Endothelial cell of umbilical vein (primary cell): ENCODE results near the gene FLRT3. TPM values are rescaled to one million over a fixed set of nuclear protein-coding genes. Genes with fewer than 3 reads are reported as not detected.

Experiments
- BruUV-seq: library from RNA; stranded (reverse); fragments of 400-500 nt; replicated peaks from 2 replicates; lab custom pipeline; 2021; lab: Mats Ljungman, UMichigan
- CTCF ChIA-PET: fragments of 300-600, 350-600 bp; sonication (Branson Sonifier 250); formaldehyde crosslinking; loops from one replicate; lab custom pipeline; 2021; ENCODE audit warnings: antibody characterized with exemption, inconsistent platforms; lab: Charles Lee
- POLR2A ChIA-PET: fragments of 300-600, 350-600 bp; sonication (Branson Sonifier 250); formaldehyde crosslinking; loops from one replicate; lab custom pipeline; 2021; ENCODE audit warnings: antibody characterized with exemption, inconsistent platforms; lab: Charles Lee
- DNase-seq: peaks from one replicate; pipeline ENCODE4 v3.0.0-alpha.2; 2011; ENCODE audit warnings: low read depth, low spot score
- FAIRE-seq: peaks from 2 replicates; lab custom pipeline; 2011; peaks lifted over from hg19 to GRCh38; lab: Jason Lieb, UNC
- H2AFZ ChIP-seq: 2 replicates; pipeline ENCODE4 v1.6.0; 2012; ENCODE audit warnings: low read depth, low read length, control low read depth, inconsistent platforms
- H3K27ac ChIP-seq: 2 replicates; pipeline ENCODE4 v1.5.1; 2011; ENCODE audit warnings: low read depth, mild to moderate bottlenecking, control low read depth, low read length, moderate library complexity; ENCODE audit not compliant: insufficient read depth
- H3K27me3 ChIP-seq, 2 experiments: 2 replicates each; pipeline versions ENCODE4 v1.6.0 to v1.6.1; 2011; ENCODE audit warnings: low read length in 2 of 2, mixed read lengths in 1 of 2; ENCODE audit not compliant: control insufficient read depth in 2 of 2, insufficient read depth in 2 of 2
- H3K36me3 ChIP-seq, 2 experiments: 2 replicates in 1 of 2; 3 replicates in 1 of 2; pipeline ENCODE4 v1.5.1; 2011; ENCODE audit warnings: low read length in 2 of 2, mild to moderate bottlenecking in 1 of 2, moderate library complexity in 1 of 2; ENCODE audit not compliant: control insufficient read depth in 2 of 2, insufficient read depth in 2 of 2; ENCODE audit errors: extremely low read depth in 1 of 2
- H3K4me1 ChIP-seq: 3 replicates; pipeline ENCODE4 v1.5.1; 2011; ENCODE audit warnings: mild to moderate bottlenecking, low read length; ENCODE audit not compliant: control insufficient read depth, insufficient read depth; ENCODE audit errors: extremely low read depth
- H3K4me2 ChIP-seq: 2 replicates; pipeline ENCODE4 v1.6.1; 2011; ENCODE audit warnings: low read length, control low read depth, mixed read lengths; ENCODE audit not compliant: insufficient read depth
- H3K4me3 ChIP-seq, 3 experiments: fragments of 200-600 bp in 1 of 3; sonication (generic), shearing (Covaris generic) in 1 of 3; replicated peaks in 1 of 3; 2 replicates each; pipeline ENCODE4 v1.5.1; 2011 to 2016; ENCODE audit warnings: control low read depth in 3 of 3, low read length in 3 of 3, mild to moderate bottlenecking in 2 of 3, inconsistent platforms in 1 of 3, low read depth in 1 of 3, moderate library complexity in 1 of 3; ENCODE audit not compliant: insufficient read depth in 1 of 3
- H3K79me2 ChIP-seq: 2 replicates; pipeline ENCODE4 v1.6.0; 2012; ENCODE audit warnings: low read length, inconsistent platforms; ENCODE audit not compliant: control insufficient read depth, insufficient read depth
- H3K9ac ChIP-seq: replicated peaks from 2 replicates; pipeline ENCODE3; 2011; ENCODE audit warnings: low read length, control low read depth; ENCODE audit not compliant: insufficient read depth; ENCODE audit errors: extremely low read depth
- H3K9me1 ChIP-seq: replicated peaks from 3 replicates; pipeline ENCODE4 v1.6.0; 2011; ENCODE audit warnings: mild to moderate bottlenecking, low read length; ENCODE audit not compliant: control insufficient read depth, insufficient read depth; ENCODE audit errors: extremely low read depth
- H3K9me3 ChIP-seq: replicated peaks from 2 replicates; pipeline ENCODE4 v1.5.1; 2012; ENCODE audit warnings: low read length, inconsistent platforms; ENCODE audit not compliant: control insufficient read depth, insufficient read depth
- H4K20me1 ChIP-seq: replicated peaks from 2 replicates; pipeline ENCODE3; 2011; ENCODE audit warnings: mild to moderate bottlenecking, low read length; ENCODE audit not compliant: control insufficient read depth, insufficient read depth; ENCODE audit errors: extremely low read depth
- CTCF ChIP-seq, 2 donors: IDR thresholded peaks; 1 replicate in 1 of 2; 2 replicates in 1 of 2; pipeline ENCODE4 v1.5.1; 2011; ENCODE audit warnings: low read length in 2 of 2, mild to moderate bottlenecking in 2 of 2, moderate library complexity in 2 of 2, control low read depth in 1 of 2, inconsistent platforms in 1 of 2, low read depth in 1 of 2; ENCODE audit not compliant: insufficient read depth in 1 of 2; ENCODE audit errors: extremely low read depth in 1 of 2
- EZH2 ChIP-seq: IDR thresholded peaks from 2 replicates; pipeline ENCODE4 v1.6.1; 2012; ENCODE audit warnings: borderline replicate concordance, low read depth, mild to moderate bottlenecking, moderate library complexity, low read length, inconsistent platforms; ENCODE audit not compliant: severe bottlenecking
- FOS ChIP-seq: IDR thresholded peaks from 2 replicates; pipeline ENCODE4 v1.6.1; 2011; ENCODE audit warnings: mild to moderate bottlenecking, low read length, moderate library complexity, borderline replicate concordance; ENCODE audit not compliant: insufficient read depth
- GATA2 ChIP-seq: IDR thresholded peaks from 2 replicates; pipeline ENCODE4 v1.7.0; 2011; ENCODE audit warnings: low read depth, mild to moderate bottlenecking, moderate library complexity, mixed read lengths, low read length; ENCODE audit not compliant: insufficient read length, insufficient read depth
- JUN ChIP-seq: IDR thresholded peaks from 2 replicates; pipeline ENCODE4 v1.6.1; 2011; ENCODE audit warnings: borderline replicate concordance, low read depth; ENCODE audit not compliant: insufficient read length, insufficient read depth
- MAX ChIP-seq: IDR thresholded peaks from 2 replicates; pipeline ENCODE4 v1.6.1; 2011; ENCODE audit not compliant: insufficient read depth, insufficient read length
- MYC ChIP-seq: IDR thresholded peaks from one replicate; pipeline ENCODE4 v1.6.1; 2011; ENCODE audit warnings: mild to moderate bottlenecking, low read depth, low read length
- POLR2A ChIP-seq: IDR thresholded peaks from 2 replicates; pipeline ENCODE4 v1.6.1; 2012; ENCODE audit warnings: low read depth, mild to moderate bottlenecking, control low read depth, low read length
- POLR2AphosphoS5 ChIP-seq: IDR thresholded peaks from 2 replicates; pipeline ENCODE4 v1.6.1; 2012; ENCODE audit warnings: low read depth, mild to moderate bottlenecking, control low read depth, low read length, moderate library complexity; ENCODE audit not compliant: insufficient read depth
- dilution Hi-C: fragments of 300-500 bp; cut with MboI; formaldehyde crosslinking; loops from one replicate; pipeline ENCODE4 v1.15.0; 2019; ENCODE audit warnings: low sequenced_read_pairs; ENCODE audit not compliant: extremely low pct_ligation_motif_present
- intact Hi-C: fragments of 100-400 bp; cut with micrococcal nuclease; formaldehyde crosslinking; loops from one replicate; pipeline ENCODE4 v1.10.0; 2022
- polyA plus RNA-seq, 4 experiments: library from polyadenylated mRNA; depleted of rRNA in 3 of 4; stranded (reverse) in 3 of 4; unstranded in 1 of 4; fragments of >200 nt; gene quantifications; 2 replicates each; pipeline versions ENCODE4 v1.2.1 to v1.2.3, GENCODE V29; 2011 to 2012; ENCODE audit warnings: missing spikeins in 1 of 4
- total RNA-seq: library from RNA; stranded (reverse); gene quantifications from 2 replicates; pipeline ENCODE4 v1.2.3, GENCODE V29; 2021

The FLRT3 gene
- total and polyA plus RNA-seq, 2 donors (not counting 3 experiments of a cell fraction or from before 2014, with no cell fraction given), result 0.06 to 0.13 TPM

GRCh38 chr20:14284443-14284842 lies 53.0 kb downstream of the FLRT3 start:
- H3K9me3 ChIP-seq, result no peaks in the 10 kb centered on the region
- POLR2A ChIA-PET, result no interaction called here
- BruUV-seq, result no TSS peak
- no peaks in the 10 kb centered on the region for H3K79me2 ChIP-seq
- H3K4me1 ChIP-seq, result no peaks in the 10 kb centered on the region
- no peak overlapping the region for H2AFZ ChIP-seq
- peaks cover 0 to 2% of the 10 kb centered on the region in 2 experiments for H3K27me3 ChIP-seq
- FAIRE-seq, result no peak
- dilution Hi-C loops, result no loop called here
- no peaks in the 10 kb centered on the region for H3K36me3 ChIP-seq
- TF ChIP-seq EZH2 (no peak), POLR2AphosphoS5 (no peak), GATA2 (no peak), FOS (no peak), MYC (no peak), CTCF (IDR thresholded peaks at IDR 0.05; ENCODE audit: extremely low read depth in 1 of 2, insufficient read depth in 1 of 2, low read depth in 1 of 2, low read length in 2 of 2) (no peak)
- intact Hi-C loops, result no loop called here
- H3K4me3 ChIP-seq, result no peak overlapping the region
- H4K20me1 ChIP-seq, result no peaks in the 10 kb centered on the region
- no peak overlapping the region for H3K4me2 ChIP-seq
- CTCF ChIA-PET, result no interaction called here
- H3K9me1 ChIP-seq, result no peaks in the 10 kb centered on the region
- H3K27ac ChIP-seq, result no peak overlapping the region
- no peak overlapping the region for H3K9ac ChIP-seq
- DNase-seq, result no peak

- TF ChIP-seq EZH2 (no peak), MAX (no peak), MYC (no peak), POLR2A (no peak), POLR2AphosphoS5 (no peak), JUN (no peak), GATA2 (no peak), CTCF (IDR thresholded peaks at IDR 0.05; ENCODE audit: extremely low read depth in 1 of 2, insufficient read depth in 1 of 2, low read depth in 1 of 2, low read length in 2 of 2) (no peak), FOS (no peak)
- FAIRE-seq, result no peak
- Histone ChIP-seq H3K36me3 (no peaks in the 10 kb centered on the region), H3K27ac (no peak overlapping the region), H2AFZ (no peak overlapping the region), H3K4me2 (no peak overlapping the region), H3K4me1 (no peaks in the 10 kb centered on the region), H4K20me1 (no peaks in the 10 kb centered on the region), H3K4me3 (no peak overlapping the region), H3K27me3 (no peaks in the 10 kb centered on the region), H3K9ac (no peak overlapping the region), H3K9me3 (no peaks in the 10 kb centered on the region), H3K9me1 (no peaks in the 10 kb centered on the region), H3K79me2 (no peaks in the 10 kb centered on the region)
- intact Hi-C loops, result no loop called here
- no TSS peak for BruUV-seq
- DNase-seq, result no peak
- ChIA-PET POLR2A (no interaction called here), CTCF (no interaction called here)
- dilution Hi-C loops, result no loop called here
Observed at GRCh38 chr20:14282140-14282539, 55.3 kb downstream of the FLRT3 start.
